HL-60 (cell line): ENCODE data around the gene GPR107.

Source experiments
- DNase-seq, 2 experiments: peaks; one replicate each; pipeline ENCODE4 v3.0.0-alpha.2; 2010 to 2020; ENCODE audit warnings: low read depth in 1 of 2, low spot score in 1 of 2
- H3K27ac ChIP-seq: fragments of 250-450 bp; sonication (Bioruptor Pico); replicated peaks from 2 replicates; pipeline ENCODE4 v1.5.1; 2020; ENCODE audit warnings: mild to moderate bottlenecking, moderate library complexity
- H3K27me3 ChIP-seq: fragments of 250-450 bp; sonication (Bioruptor Pico); 2 replicates; pipeline ENCODE4 v1.5.1; 2021; ENCODE audit warnings: mild to moderate bottlenecking, moderate library complexity; ENCODE audit not compliant: insufficient read depth, poor library complexity, severe bottlenecking
- H3K4me3 ChIP-seq: replicated peaks from 2 replicates; pipeline ENCODE4 v1.5.1; 2011; ENCODE audit warnings: mild to moderate bottlenecking, control low read depth, low read length; ENCODE audit not compliant: insufficient read depth
- CTCF ChIP-seq: IDR thresholded peaks from one replicate; pipeline ENCODE4 v1.5.1; 2011; ENCODE audit warnings: low read length, control low read depth, inconsistent platforms; ENCODE audit not compliant: insufficient read depth
- GABPA ChIP-seq: IDR thresholded peaks from 2 replicates; pipeline ENCODE4 v1.6.1; 2012; ENCODE audit warnings: low read depth
- POLR2AphosphoS5 ChIP-seq: IDR thresholded peaks from 2 replicates; pipeline ENCODE4 v1.6.1; 2012; ENCODE audit warnings: low read depth
- REST ChIP-seq: IDR thresholded peaks from 2 replicates; pipeline ENCODE4 v1.6.1; 2012; ENCODE audit warnings: low read depth; ENCODE audit not compliant: insufficient replicate concordance
- SPI1 ChIP-seq: IDR thresholded peaks from 2 replicates; pipeline ENCODE4 v1.6.1; 2012; ENCODE audit warnings: low read depth, mild to moderate bottlenecking, borderline replicate concordance

GPR107 gene

GRCh38 chr9:130010151-130010988 lies 43.3 kb upstream of the GPR107 start:
- no peak for TF ChIP-seq POLR2AphosphoS5
- TF ChIP-seq CTCF, result no peak
- no peak for TF ChIP-seq GABPA
- TF ChIP-seq REST, result no peak
- no peak for TF ChIP-seq SPI1
- Histone ChIP-seq H3K4me3 (no peak overlapping the region), H3K27ac (no peak overlapping the region), H3K27me3 (no peaks in the 10 kb centered on the region)
- DNase-seq, result no peak

GRCh38 chr9:130013326-130013725 lies 40.4 kb upstream of the GPR107 start:
- TF ChIP-seq REST (no peak), SPI1 (no peak), GABPA (no peak), POLR2AphosphoS5 (no peak)
- no peak for DNase-seq
- H3K27ac ChIP-seq, result no peak overlapping the region
- H3K27me3 ChIP-seq, result no peaks in the 10 kb centered on the region
- H3K4me3 ChIP-seq, result no peak overlapping the region

- Histone ChIP-seq H3K4me3 (no peak overlapping the region), H3K27me3 (no peaks in the 10 kb centered on the region), H3K27ac (no peak overlapping the region)
- DNase-seq, result no peak
- TF ChIP-seq CTCF (no peak), SPI1 (no peak), GABPA (no peak), REST (no peak), POLR2AphosphoS5 (no peak)
Measured at GRCh38 chr9:130015353-130016019, 38.2 kb upstream of the GPR107 start.
